ENCODE data around the gene KRT32.
"Not testable (repeated sequence)": the region's sequence is repeated elsewhere in the genome, so short reads cannot be mapped to it uniquely, and the experiment has no call there.

KRT32 gene

DNA sequence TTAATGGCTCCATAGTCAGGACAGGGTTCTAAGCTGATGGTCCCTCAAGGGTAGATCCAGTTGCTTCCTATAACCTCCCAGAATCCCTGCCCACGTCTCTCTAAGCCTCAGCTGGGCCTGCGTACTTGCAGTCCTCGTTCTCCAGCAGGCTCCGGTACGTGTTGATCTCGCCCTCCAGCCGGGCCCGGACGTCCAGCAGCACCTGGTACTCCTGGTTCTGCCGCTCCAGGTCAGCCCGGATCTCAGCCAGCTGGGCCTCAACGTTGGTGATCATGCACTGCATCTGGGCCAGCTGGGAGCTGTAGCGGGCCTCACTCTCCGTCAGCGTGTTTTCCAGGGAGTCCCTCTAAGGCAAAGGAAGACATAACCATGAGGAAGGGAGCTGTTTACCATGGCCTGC lies 4.5 kb downstream of the KRT32 start:
- no peak for DNase-seq

DNA sequence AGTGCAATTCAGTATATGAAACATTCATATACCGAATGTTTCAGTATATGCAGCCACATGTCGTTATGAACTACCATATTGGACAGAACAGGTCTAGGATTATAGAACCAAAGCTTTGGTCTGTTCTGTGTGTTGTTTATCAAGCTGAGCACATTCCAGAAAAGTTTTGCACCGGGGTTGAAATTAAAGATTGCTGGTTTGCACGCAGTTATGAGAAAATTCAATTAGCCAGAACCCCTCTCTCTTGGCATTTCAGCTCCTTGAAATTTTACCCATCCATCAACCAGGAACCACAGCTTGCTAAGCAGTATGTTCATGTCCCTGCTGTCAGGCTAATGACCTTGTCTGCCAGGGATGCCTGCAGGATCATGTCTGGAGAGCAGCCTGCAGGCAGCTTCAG lies 9.5 kb downstream of the KRT32 start:
- DNase-seq, result no peak

DNA sequence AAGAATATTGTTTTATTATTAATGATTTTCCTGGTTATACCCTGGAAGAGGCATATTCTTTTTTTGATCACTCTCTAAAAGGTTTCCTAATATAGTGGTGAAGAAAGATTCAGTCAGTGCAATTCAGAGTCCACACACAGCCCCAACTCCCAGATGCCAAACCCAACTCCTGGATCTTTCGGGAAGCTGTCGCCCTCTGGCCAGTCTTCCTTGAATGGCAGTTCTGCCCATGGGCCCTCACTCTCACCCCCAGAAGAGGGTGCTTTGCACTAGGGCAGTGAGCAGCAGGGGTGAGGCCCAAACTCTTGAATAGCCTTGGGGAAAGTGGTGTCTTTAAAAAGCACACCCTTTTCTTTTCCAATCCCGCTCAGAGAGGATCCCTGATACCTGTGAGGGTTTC lies 11.0 kb downstream of the KRT32 start:
- DNase-seq, result no peak

DNA sequence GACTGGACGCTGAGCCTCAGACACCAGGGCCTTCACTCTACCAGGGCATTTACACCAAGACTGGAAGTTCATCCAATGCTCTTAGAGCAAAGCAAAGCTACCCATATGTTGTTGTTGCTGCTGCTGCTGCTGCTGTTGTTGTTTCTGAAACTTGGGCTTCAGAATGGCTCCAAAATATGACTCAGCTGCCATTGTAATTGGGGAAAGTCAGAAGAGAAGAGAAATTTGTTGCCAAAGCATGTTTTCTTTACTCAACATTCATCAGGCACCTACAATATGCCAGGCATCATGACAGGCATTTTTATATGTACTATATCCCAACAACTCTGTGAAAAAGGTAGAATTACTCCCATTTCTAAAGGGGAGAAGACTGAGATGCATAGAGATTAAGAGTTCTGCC lies 11.9 kb downstream of the KRT32 start:
- no peak for DNase-seq

DNA sequence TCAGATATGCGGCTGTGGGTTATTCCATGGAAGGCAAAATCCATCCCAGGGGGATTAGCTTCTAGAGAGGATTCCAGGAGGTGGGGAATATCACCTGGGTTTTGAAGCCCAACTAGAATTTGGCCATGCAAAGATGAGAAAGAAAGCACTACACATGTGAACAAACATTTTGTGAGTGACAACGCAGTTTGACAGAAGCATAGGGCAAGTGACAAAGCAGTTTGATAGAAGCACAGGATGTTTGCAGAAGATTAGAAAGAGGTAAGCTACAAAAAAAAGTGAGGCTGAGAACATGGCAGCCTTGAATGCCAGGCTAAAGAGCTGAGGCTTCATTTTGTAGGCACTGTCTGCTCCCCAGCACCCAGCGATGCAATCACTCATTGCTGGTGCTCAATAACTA lies 14.1 kb downstream of the KRT32 start:
- no peak for DNase-seq

DNA sequence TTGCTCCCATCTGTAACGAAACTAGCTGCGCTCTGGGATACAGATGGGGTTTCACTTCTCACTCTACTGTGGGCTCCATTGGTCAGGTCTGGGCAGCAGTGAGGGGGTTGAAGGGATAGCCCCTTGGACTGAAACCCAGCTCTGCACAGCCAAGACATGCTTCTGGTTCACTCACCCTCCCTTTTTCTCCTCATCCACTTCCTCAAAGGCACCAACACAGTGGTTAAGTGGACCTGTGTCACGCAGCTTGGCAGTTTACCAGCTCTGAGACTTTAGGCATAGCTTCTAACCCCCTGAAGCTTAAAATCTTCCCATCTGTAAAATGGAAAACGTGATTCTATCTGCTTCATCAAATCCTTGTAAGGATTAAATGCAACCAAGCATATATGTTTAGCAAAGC lies 14.9 kb downstream of the KRT32 start:
- DNase-seq, result no peak

DNA sequence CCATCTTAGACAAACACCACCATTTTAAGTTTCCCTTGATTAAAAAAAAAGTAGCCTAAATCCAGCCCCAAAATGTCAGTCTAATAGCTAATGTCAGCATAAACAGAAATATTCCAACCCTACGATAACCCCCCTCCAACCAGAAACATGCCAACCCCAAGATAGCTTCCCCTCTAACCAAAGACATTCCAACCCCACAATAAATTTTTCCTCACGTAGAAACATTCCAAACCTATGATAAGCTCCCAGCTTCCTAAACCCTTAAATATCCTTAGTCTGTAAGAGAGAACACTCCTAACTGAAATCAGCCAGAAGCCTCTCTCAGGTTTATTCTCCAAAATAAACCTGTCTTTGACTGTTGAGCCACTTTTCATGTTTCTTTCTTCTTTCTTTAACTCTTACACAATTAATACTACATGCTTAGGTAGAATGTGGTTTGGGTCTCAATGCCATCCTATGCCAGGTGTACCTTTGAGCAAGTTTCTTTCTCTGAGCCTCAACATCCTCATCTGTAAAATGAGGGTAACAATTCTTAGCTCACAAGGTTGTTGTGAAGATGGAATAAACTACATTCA lies 15.9 kb downstream of the KRT32 start:
- no peak for DNase-seq

DNA sequence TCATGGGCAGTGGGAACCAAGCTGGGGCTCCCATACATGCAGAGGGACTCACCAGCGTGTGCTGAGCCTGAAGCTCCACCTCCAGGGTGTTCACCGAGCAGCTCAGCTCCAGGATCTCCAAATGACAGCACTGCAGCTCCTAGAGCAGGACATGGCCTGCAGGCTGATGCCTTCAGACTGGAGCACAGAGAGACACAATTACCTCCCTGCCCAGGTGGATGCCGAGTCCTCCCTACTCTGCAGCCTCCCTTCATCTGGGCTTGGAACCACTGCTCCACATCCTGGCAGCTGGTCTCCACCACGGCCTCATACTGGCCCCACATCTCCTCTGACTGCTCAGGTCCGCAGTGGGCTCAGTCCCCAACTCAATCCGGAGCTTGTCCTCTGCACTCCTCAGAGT lies 18.2 kb downstream of the KRT32 start:
- no peak for DNase-seq

DNA sequence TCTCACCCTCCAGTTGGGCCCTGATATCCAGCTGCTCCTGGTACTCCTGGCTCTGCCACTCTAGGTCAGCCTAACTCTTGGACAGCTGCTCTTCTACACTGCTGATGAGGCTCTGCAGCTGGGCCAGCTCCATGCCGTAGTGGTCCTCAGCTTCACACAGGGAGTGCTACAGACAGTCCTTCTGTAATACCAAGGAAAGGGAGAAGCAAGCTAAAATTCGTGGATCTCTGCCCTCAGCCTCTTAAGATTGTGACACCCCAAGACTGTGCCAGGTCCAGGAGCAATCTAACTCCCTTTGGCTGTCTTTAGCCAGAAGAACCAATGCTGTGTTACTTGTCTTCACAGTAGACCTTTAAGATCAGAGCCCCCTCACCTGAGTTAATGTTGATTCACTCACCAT lies 18.7 kb downstream of the KRT32 start:
- DNase-seq, result no peak

DNA sequence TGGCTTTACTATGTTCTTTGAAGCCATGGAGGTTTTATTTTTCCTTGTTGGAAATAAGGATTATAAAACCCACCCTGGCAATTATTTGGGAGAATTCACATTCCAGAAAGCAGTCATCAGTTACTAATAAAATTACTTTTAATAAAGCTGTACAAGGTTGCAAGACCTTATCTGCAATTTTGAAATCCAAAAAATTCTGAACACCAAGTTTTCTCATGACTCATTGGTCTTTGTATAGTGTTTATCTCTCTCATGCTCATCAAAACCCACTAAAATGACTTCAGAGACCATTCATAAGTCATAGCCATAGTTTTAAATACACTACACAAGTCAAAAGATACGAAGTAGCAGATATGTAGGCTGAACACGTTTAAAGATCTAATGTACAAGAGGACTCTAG lies 20.4 kb downstream of the KRT32 start:
- no peak for DNase-seq

DNA sequence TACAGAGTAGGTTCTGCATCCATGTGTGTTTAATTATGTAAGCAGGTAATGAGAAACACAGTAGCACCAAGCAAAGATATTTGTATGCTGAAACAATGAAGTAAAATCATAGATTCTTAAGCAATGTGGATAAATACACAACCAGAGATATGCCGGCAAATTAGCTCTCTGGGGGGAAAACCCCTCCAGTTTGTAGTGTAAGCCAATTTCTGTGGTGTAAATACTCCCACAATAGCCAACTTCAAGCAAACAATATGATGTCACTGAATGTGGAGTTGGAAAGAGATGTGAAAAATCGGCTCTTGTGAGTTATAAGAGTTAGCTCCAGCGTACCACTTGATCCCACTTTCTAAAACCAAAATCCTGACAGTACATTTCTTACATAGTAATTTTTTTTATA lies 22.5 kb downstream of the KRT32 start:
- no peak for DNase-seq

DNA sequence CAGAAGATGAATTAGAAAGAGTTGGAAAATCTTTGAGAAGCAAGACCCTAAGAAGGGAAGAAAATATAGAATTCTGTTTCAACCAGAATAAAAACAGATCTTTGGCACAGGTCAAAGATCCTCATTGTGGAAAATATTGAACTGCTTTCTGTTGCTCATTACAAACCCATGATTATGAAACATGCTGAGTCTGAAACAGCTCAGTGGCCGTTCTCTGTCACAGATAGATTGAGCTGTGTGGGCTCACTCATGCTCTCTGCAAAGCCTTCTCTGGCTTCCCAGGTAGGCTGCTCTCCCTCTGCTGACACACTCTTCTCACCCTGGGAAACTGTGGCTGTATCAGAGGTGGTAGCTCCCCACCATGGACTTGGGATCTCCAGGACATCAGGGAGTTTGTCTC lies 23.0 kb downstream of the KRT32 start:
- DNase-seq, result no peak

DNA sequence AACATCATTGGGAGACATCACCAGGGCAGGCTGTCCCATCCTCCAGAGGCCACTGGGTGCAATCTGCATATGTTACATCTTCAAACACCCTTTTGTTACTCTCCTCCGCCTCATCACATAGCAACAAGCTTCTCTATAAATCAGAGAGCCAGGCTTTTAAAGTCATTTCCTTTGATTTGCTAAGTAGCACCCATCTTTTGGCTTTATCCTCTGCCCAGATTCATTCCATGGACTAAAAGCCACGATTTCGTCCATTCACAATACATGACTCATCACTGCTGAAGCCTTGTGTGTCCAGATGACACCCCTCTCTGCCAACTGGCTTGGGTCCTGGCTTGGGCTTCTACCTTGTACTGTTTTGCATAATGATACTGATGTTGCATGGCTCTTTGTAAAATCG lies 24.4 kb downstream of the KRT32 start:
- DNase-seq, result no peak

DNA sequence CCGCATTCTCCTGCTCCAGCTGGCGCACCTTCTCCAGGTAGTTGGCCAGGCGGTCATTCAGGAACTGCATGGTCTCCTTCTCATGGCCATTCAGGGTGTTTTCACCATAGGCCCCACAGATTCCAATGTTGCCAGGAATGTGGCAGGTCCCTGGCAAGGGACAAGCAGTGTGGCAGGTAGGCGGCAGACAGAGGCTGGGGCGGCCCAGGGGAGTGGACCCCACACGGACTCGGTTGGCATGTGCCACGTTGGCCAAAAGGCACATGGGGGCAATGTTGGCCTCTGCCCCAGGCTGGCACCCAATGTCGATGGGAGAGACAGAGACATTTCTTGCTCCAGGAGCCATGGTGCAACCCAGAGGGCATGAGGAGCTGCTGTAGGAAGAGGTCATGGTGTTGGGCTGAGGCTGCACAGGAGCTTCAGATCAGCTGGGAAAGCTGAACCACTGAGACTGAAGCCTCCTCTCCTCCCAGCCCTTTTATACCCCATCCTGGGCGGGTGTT lies 26.6 kb downstream of the KRT32 start, which contains the start of gene KRT38:
TSS of gene KRT38 (minus strand) at position 453 of the 503 bp plus-strand sequence. CDS start at position 391, 62 bp downstream.
- no peak for DNase-seq

DNA sequence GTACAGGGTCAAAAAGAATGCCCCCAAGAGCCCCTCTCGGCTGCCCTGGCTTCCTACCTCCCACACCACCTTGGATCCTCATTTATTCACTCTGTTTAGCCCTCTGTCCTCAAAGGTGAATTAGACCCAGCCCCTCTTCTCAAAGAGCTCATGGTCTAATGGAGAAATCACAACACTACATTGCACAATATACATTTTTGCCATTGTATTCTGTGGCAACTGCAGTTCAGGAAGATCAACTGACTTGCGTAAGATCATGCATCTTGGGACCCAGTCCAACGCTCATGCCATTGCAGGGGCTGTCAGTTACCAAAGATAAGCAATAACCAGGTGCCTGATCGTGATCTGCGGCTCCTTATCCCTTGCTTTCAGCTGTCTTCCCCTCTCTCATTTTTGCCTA lies 27.8 kb downstream of the KRT32 start:
- no peak for DNase-seq

DNA sequence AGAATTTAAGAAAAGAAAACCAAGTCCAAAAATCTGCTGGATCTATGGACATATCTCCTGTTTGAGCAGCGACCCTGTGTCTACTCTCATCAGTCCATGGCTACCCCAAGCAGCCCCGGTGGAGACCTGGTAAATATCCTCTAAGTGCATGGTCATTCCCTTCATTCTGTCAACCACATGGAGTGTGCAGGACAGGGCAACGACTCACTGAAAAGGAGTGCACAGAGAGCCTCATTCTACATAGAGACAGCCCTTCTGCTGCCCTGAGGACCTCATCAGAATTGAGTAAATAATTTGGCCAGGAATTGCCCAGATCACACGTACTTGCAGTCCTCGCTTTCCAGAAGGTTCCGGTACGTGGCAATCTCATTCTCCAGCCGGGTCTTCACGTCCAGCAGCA lies 29.4 kb downstream of the KRT32 start:
- no peak for DNase-seq

DNA sequence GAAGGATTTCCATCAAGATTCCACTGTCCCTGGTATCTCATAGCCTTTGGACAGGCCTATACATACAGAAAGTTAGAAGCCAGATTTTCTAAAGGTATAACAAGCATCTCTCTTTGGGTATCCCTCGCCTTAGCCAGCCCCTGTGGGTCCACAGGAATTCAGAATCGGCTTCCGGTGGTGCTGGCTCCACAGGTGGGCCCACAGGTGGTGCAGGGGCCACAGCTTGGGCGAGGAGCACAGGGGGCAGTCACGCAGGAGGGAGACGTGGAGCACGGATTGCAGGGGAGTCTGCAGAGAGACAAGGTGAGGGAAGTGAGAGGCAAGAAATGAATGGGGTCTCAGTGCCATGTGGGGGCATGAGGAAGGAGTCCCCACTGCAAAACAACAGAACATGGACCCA lies 29.9 kb downstream of the KRT32 start:
- no peak for DNase-seq

DNA sequence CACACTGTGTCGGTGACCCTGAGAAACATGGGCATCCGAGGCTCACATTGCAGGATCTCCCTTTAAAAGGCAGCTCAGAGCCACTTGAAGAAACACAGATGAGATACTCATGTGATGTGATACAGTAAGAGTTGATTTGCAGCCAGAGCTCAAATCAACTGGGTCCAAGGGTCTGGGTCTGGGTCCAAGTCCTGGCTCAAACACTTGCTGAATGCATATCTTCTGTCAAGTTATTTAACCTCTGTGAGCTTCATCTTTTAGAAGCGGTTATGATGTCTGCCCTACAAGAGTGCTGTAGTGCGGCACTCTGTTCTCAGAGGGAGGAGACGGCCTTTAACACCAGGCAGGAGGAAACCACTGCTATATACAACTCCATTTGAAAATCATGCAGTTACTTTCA lies 32.8 kb downstream of the KRT32 start:
- DNase-seq, result no peak

DNA sequence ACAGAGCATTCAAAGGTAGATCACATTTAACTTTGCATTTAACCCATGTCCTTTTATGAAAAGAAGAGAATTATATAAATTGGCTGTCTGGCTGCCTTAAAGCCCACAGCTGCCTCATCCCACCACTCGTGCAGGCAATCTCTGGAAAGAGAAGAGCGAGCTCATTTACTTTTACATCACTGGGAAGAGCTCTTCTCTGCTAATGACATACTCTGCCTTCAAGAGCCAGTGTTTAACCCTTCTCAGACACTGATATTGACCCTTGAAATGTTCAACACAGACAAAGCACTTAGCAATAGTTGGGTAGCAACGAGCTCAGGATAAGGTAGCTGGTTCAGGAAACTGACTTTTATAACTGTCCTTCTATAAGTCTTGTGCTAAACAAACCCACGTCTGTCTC lies 33.2 kb downstream of the KRT32 start:
- DNase-seq, result peak; percentile 16

DNA sequence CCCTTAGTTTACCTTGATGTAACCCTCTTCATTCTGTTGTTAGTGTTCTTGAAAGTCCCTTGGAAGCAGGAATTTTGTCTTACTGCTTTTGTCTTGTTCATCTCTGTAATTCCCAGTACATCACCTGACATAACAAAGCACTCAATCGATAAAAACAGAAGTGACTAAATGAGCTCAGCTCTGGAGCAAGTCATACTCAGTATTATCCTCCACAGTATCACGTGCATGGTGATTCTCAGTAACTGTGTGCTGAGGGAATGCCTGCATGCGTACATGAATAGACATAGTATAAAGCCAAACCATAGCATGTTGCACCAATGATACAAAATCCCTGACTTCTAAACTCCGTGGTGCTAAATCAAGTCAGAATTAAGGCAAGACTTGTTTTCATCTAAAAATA lies 33.6 kb downstream of the KRT32 start:
- peak; percentile 32 for DNase-seq

DNA sequence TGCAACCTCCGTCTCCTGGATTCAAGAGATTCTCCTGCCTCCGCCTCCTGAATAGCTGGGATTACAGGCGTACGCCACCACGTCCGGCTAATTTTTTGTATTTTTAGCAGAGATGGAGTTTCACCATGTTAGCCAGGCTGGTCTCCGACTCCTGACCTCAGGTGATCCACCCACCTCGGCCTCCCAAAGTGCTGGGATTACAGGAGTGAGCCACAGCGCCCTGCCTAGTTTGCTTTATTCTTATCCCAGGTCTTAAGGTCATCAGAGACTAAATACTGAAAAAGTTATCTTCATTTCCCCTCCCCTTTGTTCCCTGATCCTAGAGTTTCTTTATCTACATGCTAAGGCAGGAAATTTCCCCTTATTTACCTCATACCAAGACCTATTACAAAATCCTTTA lies 36.8 kb downstream of the KRT32 start:
- DNase-seq, result not testable (repeated sequence)

DNA sequence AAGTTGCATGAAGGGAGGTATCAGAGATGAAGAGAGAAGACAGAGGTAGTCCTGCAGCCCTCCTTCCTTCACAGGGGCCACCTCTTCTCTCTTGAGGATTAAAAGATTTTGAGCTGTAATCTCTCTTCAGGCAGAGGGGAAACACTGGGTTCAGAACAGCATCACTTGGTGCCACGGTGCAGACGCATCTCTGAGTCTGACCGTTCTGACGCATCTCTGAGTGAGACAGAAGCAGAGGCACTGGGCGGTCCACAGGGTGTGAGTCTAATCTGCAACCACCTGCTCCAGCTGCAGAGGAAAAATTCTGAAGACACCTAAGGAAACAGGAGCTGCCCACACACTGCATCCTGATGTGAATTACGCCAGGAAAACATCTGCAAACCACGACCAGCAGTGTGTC lies 37.5 kb downstream of the KRT32 start:
- DNase-seq, result no peak

DNA sequence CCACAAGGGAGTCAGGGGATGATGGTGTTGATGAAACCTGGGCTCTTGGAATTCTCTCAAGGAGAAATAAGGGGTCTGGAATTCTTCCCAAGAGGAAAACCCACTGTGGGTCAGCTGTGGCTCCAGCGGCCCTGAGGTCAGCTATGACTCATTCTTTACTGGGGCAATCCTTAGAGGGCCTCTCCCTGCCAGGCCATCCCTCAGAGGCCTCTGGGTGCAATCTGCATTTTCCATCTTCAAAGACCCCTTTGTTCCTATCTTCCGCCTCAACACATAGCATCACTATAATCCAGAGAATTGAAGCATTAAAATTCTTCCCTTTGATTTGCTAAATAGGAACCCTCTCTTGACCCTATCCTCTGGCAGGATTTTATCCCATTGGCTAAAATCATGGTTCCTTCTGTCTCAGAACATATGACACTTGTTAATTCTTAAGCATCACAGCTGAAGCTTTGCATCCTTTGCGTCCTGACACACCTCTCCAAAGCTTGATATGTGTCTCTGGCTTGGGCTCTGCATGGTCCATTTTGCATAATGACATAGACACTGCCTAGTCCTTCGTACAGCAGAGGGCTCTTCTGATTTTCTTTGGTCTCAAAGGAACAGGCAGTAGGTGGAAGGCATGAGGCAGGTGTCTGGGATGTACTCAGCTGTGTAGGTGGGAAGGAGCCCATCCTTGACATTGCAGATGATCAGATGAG lies 38.4 kb downstream of the KRT32 start:
- DNase-seq, result peak; percentile 18

DNA sequence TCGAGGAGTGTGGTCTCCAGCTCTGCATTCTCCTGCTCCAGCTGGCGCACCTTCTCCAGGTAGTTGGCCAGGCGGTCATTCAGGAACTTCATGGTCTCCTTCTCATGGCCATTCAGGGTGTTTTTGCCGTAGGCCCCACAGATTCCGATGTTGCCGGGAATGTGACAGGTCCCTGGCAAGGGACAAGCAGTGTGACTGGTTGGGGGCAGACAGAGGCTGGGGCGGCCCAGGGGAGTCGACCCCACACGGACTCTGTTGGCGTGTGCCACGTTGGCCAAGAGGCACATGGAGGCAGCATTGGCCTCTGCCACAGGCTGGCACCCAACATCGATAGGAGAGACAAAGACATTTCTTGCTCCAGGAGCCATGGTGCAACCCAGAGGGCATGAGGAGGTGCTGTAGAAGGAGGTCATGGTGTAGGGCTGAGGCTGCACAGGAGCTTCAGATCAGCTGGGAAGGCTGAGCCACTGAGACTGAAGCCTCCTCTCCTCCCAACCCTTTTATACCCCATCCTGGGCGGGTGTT lies 43.0 kb downstream of the KRT32 start, which contains the start of gene KRT37:
TSS of gene KRT37 (minus strand) at position 475 of the 525 bp plus-strand sequence. CDS start at position 413, 62 bp downstream.
- DNase-seq, result no peak
